ENCODE data around the gene RABL3. TPM values are rescaled to one million over a fixed set of nuclear protein-coding genes. Genes with fewer than 3 reads are reported as not detected.

Gene RABL3
- total RNA-seq, 3 donors from 2014 or later, result 20.6 to 35.4 (median 22.3) TPM

- TF ChIP-seq CTCF (IDR thresholded peaks at IDR 0.05), result no peak
- TF ChIP-seq POLR2A (IDR thresholded peaks at IDR 0.05), result no peak
- TF ChIP-seq POLR2AphosphoS5 (IDR thresholded peaks at IDR 0.05), result no peak
- no peaks in the 10 kb centered on the region for H3K36me3 ChIP-seq
- H3K27me3 ChIP-seq, result no peaks in the 10 kb centered on the region
- no peak overlapping the region for H3K4me3 ChIP-seq
- intact Hi-C loops (cut with DNase I; ENCODE audit: low total_unique reads), result no loop called here
- no peak overlapping the region for H3K27ac ChIP-seq
- no peaks in the 10 kb centered on the region for H3K4me1 ChIP-seq
- DNase-seq (ENCODE audit: low spot score in 2 of 2), result no peak
- no peaks in the 10 kb centered on the region for H3K9me3 ChIP-seq
These were observed 83.0 kb downstream of the RABL3 start for GRCh38 chr3:120659285-120659684.

GRCh38 chr3:120652896-120653545 lies 89.3 kb downstream of the RABL3 start:
- TF ChIP-seq POLR2AphosphoS5 (IDR thresholded peaks at IDR 0.05) (no peak), POLR2A (IDR thresholded peaks at IDR 0.05) (no peak), CTCF (IDR thresholded peaks at IDR 0.05) (no peak)
- H3K36me3 ChIP-seq, result no peaks in the 10 kb centered on the region
- no peaks in the 10 kb centered on the region for H3K27me3 ChIP-seq
- no peaks in the 10 kb centered on the region for H3K9me3 ChIP-seq
- H3K4me1 ChIP-seq, result no peaks in the 10 kb centered on the region
- DNase-seq (ENCODE audit: low spot score in 2 of 2), result no peak
- H3K27ac ChIP-seq, result no peak overlapping the region
- intact Hi-C loops (cut with DNase I; ENCODE audit: low total_unique reads), result no loop called here
- H3K4me3 ChIP-seq, result no peak overlapping the region

GRCh38 chr3:120652281-120652680 lies 90.0 kb downstream of the RABL3 start:
- no peak overlapping the region for H3K4me3 ChIP-seq
- intact Hi-C loops (cut with DNase I; ENCODE audit: low total_unique reads), result no loop called here
- H3K9me3 ChIP-seq, result no peaks in the 10 kb centered on the region
- H3K27me3 ChIP-seq, result no peaks in the 10 kb centered on the region
- no peak overlapping the region for H3K27ac ChIP-seq
- no peaks in the 10 kb centered on the region for H3K36me3 ChIP-seq
- DNase-seq (ENCODE audit: low spot score in 2 of 2), result no peak
- no peaks in the 10 kb centered on the region for H3K4me1 ChIP-seq
- TF ChIP-seq CTCF (IDR thresholded peaks at IDR 0.05), result no peak
- TF ChIP-seq POLR2AphosphoS5 (IDR thresholded peaks at IDR 0.05), result no peak
- no peak for TF ChIP-seq POLR2A (IDR thresholded peaks at IDR 0.05)

- Histone ChIP-seq H3K36me3 (no peaks in the 10 kb centered on the region), H3K4me3 (no peak overlapping the region), H3K27me3 (no peaks in the 10 kb centered on the region), H3K9me3 (no peaks in the 10 kb centered on the region), H3K4me1 (no peaks in the 10 kb centered on the region), H3K27ac (no peak overlapping the region)
- no peak for TF ChIP-seq POLR2AphosphoS5 (IDR thresholded peaks at IDR 0.05)
- TF ChIP-seq CTCF (IDR thresholded peaks at IDR 0.05), result no peak
- no peak for TF ChIP-seq POLR2A (IDR thresholded peaks at IDR 0.05)
- intact Hi-C loops (cut with DNase I; ENCODE audit: low total_unique reads), result no loop called here
- DNase-seq (ENCODE audit: low spot score in 2 of 2), result no peak
These were observed 92.0 kb downstream of the RABL3 start for GRCh38 chr3:120650311-120650710.

- H3K4me3 ChIP-seq, result no peak overlapping the region
- no peak for DNase-seq (ENCODE audit: low spot score in 2 of 2)
- no peak overlapping the region for H3K27ac ChIP-seq
- no peaks in the 10 kb centered on the region for H3K9me3 ChIP-seq
- H3K4me1 ChIP-seq, result no peaks in the 10 kb centered on the region
- intact Hi-C loops (cut with DNase I; ENCODE audit: low total_unique reads), result no loop called here
- TF ChIP-seq CTCF (IDR thresholded peaks at IDR 0.05) (no peak), POLR2A (IDR thresholded peaks at IDR 0.05) (no peak), POLR2AphosphoS5 (IDR thresholded peaks at IDR 0.05) (no peak)
- no peaks in the 10 kb centered on the region for H3K36me3 ChIP-seq
- no peaks in the 10 kb centered on the region for H3K27me3 ChIP-seq
These were observed 92.5 kb downstream of the RABL3 start for GRCh38 chr3:120649830-120650233.

All from breast epithelium (tissue), 4 donors.